Immature natural killer cell (primary cell): ENCODE measurements around the gene EVC2. TPM values are rescaled to one million over a fixed set of nuclear protein-coding genes. Genes with fewer than 3 reads are reported as not detected.

Experiments used
- DNase-seq, 3 donors: peaks; one replicate each; pipeline ENCODE4 v3.0.0; 2022; ENCODE audit warnings: mixed read lengths in 1 of 3
- H3K27ac Mint-ChIP-seq, 6 donors: one replicate each; pipeline ENCODE4 v1.8.0; 2020; ENCODE audit warnings: mixed read lengths in 6 of 6, mild to moderate bottlenecking in 5 of 6, inconsistent platforms in 4 of 6, moderate library complexity in 3 of 6
- H3K27me3 Mint-ChIP-seq, 3 donors: one replicate each; pipeline ENCODE4 v1.8.0; 2020 to 2021; ENCODE audit warnings: low read depth in 3 of 3, mild to moderate bottlenecking in 3 of 3, mixed read lengths in 3 of 3, moderate library complexity in 3 of 3, inconsistent platforms in 1 of 3
- H3K36me3 Mint-ChIP-seq, 3 donors: one replicate each; pipeline ENCODE4 v1.8.0; 2020; ENCODE audit warnings: mixed read lengths in 3 of 3, inconsistent platforms in 2 of 3, mild to moderate bottlenecking in 2 of 3
- H3K4me1 Mint-ChIP-seq, 2 donors: one replicate each; pipeline ENCODE4 v1.8.0; 2020; ENCODE audit warnings: inconsistent platforms in 2 of 2, mild to moderate bottlenecking in 2 of 2, mixed read lengths in 2 of 2, moderate library complexity in 1 of 2
- H3K4me3 Mint-ChIP-seq, 5 donors: one replicate each; pipeline ENCODE4 v1.8.0; 2020; ENCODE audit warnings: mild to moderate bottlenecking in 5 of 5, mixed read lengths in 5 of 5, inconsistent platforms in 3 of 5, moderate library complexity in 3 of 5
- H3K9me3 Mint-ChIP-seq, 6 donors: one replicate each; pipeline ENCODE4 v1.8.0; 2020; ENCODE audit warnings: mild to moderate bottlenecking in 6 of 6, mixed read lengths in 6 of 6, inconsistent platforms in 4 of 6, moderate library complexity in 3 of 6
- polyA plus RNA-seq, 3 donors: library from polyadenylated mRNA; unstranded; fragments of 300-500 nt; fragmentation: Illumina TruSeq; gene quantifications; one replicate each; pipeline ENCODE4 v1.2.3, GENCODE V29; 2021

Gene EVC2
- polyA plus RNA-seq, 3 donors from 2014 or later, result not detected

DNA sequence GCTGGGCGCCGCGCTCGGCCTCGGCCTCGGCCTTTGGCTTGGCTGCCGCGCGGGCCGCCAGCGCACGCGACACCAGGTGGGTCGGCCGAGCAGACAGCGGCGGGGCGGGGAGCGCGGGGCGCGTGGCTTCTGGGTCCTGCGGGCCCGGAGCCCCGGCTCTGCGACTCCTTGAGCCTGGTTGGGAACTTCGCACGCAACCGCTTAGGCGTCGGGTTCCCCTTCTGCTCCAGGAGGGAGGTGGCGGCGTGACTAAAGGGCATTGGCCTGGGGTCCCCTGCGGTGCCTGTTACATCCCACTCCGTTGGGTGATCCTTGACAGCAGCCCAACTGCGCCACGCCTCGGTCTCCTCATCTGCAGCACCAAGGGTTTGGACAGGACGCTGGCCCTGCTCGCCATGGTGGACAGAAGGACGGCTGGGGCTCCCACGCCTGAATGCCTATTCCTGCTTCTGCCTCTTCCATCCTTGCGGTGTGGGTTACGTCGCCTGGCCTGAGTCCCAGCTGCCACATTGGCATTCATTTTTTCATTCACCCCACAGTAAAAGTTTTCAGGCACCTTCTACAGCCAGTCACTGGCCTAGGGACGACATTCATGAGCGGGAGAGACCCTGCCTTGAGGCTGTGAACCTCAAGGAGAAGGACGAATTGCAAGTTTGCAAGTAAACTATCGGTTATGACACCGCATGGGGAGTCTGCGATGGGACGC is 3.3 kb upstream of the EVC2 start:
- peaks cover 0 to 2% of the 10 kb centered on the region in 2 donors for H3K4me1 Mint-ChIP-seq
- peaks cover 7 to 29% (median 16%) of the 10 kb centered on the region in 3 donors for H3K27me3 Mint-ChIP-seq
- peaks cover 7 to 16% (median 8%) of the 10 kb centered on the region in 6 donors for H3K9me3 Mint-ChIP-seq
- peaks cover 0 to 3% (median 0%) of the 10 kb centered on the region in 3 donors for H3K36me3 Mint-ChIP-seq
- no peak for DNase-seq
- no peak overlapping the region for H3K27ac Mint-ChIP-seq
- peak overlapping the region in 1 of 5 donors; percentile 47 for H3K4me3 Mint-ChIP-seq

DNA sequence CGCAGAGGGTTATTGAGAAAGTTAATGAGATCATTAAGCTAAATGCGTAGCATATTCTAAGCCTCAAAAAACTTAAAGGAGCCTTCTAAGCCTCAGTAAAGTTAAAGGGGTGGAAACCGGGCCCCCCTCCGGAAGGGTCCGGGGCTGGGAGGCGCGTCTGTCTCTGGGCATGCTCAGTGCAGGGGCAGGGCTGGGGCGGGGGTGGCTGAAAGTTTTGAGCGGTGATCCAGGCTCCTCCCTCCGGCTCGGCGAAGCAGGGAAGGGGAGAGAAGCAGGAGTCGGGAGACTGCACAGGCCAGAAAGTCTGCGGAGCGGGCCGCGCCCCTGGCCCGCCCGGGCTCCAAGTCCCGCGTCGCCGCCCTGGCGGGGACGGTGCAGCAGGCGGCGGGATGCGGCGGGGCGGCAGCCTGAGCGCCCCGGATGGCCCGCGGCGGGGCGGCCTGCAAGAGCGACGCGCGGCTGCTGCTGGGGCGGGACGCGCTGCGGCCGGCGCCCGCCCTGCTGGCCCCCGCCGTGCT is 2.7 kb upstream of the EVC2 start, which contains the start of gene EVC:
Gene EVC, plus strand, starts transcription at position 241 of the 518 bp plus-strand sequence. Its CDS starts 180 bp downstream, at position 421.
- Mint-ChIP-seq H3K4me3 (peak within 1 kb of the TSS in 4 of 5 donors; percentile 34 to 67 (median 54)), H3K9me3 (peaks cover 7 to 9% (median 7%) of the 10 kb centered on the region in 6 donors), H3K27ac (no peak within 1 kb of the TSS), H3K4me1 (peaks cover 0 to 2% of the 10 kb centered on the region in 2 donors), H3K36me3 (peaks cover 0 to 3% (median 0%) of the 10 kb centered on the region in 3 donors), H3K27me3 (peaks cover 9 to 33% (median 16%) of the 10 kb centered on the region in 3 donors)
- no peak for DNase-seq

DNA sequence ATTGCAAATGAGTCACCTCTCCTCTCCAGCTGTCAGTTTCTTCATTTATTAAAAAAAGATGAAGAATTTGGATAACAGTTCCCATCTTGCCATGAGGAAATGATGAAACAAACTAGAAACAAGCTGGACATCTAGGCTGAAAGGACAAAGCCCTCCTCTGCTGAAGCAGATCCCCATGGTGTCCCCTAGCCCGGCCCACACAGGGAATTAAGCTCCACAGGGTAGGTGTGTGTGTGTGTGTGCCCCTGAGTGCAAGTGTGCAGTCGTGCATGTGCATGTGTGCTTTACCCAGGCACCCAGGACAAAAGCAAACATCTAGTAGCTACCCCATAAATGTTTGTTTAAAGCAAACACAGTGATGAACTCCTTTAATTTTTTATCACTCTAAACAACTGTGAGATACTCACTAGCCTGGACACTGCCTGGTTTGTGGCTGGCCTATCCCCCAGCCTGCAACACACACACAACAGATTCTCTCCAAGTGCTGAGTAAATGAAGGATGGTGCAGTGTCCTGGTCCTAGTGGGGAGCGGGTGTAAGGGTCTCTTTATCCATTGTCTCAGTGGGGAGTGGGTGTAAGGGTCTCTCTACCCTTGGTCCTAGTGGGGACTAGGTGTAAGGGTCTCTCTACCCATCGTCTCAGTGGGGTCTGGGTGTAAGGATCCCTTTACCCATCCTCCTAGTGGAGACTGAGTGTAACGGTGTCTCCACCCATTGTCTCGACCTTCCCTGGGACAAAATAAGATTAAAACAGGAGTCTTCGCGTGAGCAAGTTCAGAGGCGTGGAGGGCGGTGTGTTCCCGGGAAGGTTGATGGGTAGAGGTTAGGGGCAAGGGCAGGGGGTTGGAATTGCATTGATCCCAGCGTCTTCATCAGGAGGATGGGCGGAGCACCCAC is 2.0 kb upstream of the EVC2 start:
- Mint-ChIP-seq H3K4me1 (peaks cover 0 to 2% of the 10 kb centered on the region in 2 donors), H3K27me3 (peaks cover 9 to 33% (median 16%) of the 10 kb centered on the region in 3 donors), H3K9me3 (peaks cover 5 to 7% (median 5%) of the 10 kb centered on the region in 6 donors), H3K36me3 (peaks cover 0 to 3% (median 0%) of the 10 kb centered on the region in 3 donors), H3K27ac (no peak overlapping the region), H3K4me3 (peak overlapping the region in 4 of 5 donors; percentile 34 to 67 (median 54))
- DNase-seq, result no peak

DNA sequence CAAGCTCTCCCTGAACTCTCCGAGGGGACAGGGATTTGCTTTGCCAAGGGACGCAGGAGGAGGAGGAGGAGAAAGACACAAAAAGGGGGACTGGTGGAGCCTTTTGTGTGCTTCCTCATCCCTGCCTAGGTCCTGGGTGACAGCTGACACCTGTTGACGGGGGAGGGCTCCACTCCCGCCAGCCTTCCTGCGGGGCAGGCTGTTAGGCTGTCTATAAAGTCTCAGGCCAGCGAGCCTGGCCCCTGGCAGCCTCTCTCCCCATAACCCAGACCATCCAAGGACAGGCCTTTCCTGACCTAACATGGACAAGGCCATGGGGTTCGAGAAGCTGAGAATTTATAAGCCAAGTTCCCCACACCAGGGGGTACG is 832 bp upstream of the EVC2 start:
- Mint-ChIP-seq H3K4me3 (no peak overlapping the region), H3K27ac (no peak overlapping the region), H3K9me3 (peaks cover 0 to 2% (median 0%) of the 10 kb centered on the region in 6 donors), H3K4me1 (peaks cover 0 to 2% of the 10 kb centered on the region in 2 donors), H3K27me3 (peaks cover 9 to 30% (median 13%) of the 10 kb centered on the region in 3 donors), H3K36me3 (peaks cover 0 to 3% (median 0%) of the 10 kb centered on the region in 3 donors)
- no peak for DNase-seq

DNA sequence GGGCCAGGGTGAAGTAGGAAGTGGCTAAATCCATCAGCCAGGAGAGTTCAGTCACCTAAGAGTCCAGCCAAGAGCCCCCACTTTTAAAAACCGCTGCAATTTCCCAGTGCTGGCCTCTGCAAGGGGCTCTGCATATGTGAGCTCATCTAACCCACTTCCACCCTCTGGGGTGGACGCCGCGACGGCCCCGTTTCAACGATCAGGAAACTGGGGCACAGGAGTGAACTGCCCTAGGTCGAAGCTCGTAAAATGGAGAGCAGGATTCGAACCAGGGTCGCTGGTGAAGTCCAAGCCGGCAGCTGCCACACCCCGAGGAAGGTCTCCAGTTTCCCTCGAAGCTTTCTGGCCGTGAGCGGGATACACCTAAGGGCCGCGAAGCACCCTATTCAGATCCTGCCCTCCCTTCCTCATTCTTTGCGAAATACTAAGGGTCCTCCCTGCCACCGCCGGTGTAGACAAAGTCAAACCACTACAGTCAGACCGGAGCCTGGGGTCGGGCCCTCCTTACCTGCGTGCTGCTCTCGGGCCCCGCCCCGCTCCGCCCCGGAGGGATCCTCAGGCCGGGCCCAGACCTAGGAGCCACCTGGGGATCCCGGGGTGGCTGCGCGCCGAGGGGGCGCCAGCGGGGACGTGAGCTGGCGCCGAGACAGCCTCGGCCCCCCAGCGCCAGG is 446 bp downstream of the EVC2 start:
- no peak overlapping the region for H3K27ac Mint-ChIP-seq
- H3K9me3 Mint-ChIP-seq, result no peaks in the 10 kb centered on the region

DNA sequence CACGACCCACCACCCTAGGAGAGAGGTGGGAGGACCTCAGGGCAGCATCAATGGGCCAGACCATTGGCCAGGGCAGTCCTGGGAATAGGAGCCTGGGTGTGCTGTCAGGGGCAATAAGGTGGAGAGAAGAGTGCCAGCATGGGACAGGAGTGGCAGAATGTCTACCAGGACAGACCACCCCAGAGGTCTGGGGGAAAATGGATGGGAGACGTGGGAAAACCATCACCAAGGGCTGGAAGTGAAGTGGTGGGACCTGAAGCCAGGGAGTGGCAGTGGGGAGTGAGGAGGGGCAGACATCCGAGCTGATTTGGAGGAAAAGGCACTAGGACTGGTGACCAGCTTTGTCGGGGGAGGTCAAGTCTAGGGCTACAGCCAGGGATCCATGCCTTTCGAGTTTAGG is 993 bp downstream of the EVC2 start:
- H3K27me3 Mint-ChIP-seq, result peaks cover 6 to 29% (median 7%) of the 10 kb centered on the region in 3 donors
- H3K9me3 Mint-ChIP-seq, result no peaks in the 10 kb centered on the region
- no peak for DNase-seq
- H3K27ac Mint-ChIP-seq, result no peak overlapping the region
- peaks cover 0 to 3% (median 0%) of the 10 kb centered on the region in 3 donors for H3K36me3 Mint-ChIP-seq
- H3K4me1 Mint-ChIP-seq, result peaks cover 0 to 2% of the 10 kb centered on the region in 2 donors
- H3K4me3 Mint-ChIP-seq, result peak overlapping the region in 2 of 5 donors; percentile 31 to 48

More for the DNA sequence above, 446 bp downstream of the EVC2 start:
- no peak for DNase-seq
- Mint-ChIP-seq H3K36me3 (peaks cover 0 to 3% (median 0%) of the 10 kb centered on the region in 3 donors), H3K4me3 (peak overlapping the region in 3 of 5 donors; percentile 17 to 48 (median 31)), H3K4me1 (peaks cover 0 to 2% of the 10 kb centered on the region in 2 donors), H3K27me3 (peaks cover 7 to 32% (median 11%) of the 10 kb centered on the region in 3 donors)

DNA sequence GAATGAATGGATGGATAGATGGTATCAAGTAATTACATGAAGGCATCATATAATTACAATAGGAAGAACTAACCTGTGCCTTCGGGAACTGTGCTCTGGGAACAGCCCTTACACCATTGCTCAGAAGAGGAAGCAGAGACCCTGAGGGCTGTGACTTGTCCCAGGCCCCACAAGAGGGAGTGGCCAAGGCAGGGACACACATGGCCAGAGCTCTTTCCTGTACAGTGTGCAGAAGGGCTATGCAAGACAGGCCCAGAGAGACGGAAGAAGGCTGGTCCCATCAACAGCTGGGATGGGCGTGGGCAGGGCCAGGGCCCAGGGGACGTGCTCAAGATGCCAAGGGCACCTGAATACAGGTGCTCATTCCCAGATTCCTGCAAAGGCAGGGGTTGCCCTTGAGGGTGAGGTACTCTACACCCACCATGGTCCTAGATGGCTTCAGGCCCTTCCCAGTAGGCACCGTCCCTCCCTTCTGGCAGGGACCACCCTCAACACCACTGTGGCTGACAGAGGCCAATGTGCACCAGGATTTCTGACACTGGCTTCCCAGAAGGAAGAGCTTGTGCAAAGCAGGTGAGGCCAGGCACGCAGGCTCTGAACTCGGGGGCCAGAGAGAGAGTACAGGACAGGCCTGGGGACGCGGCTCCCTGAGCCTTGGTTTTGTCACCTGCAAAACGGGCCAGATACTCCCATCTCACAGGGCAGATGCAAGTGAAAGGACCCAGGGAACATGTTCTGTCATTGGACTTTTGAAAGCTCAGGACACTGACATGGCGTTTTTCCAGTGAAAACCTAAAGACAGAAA is 1.7 kb downstream of the EVC2 start:
- Mint-ChIP-seq H3K27ac (no peak overlapping the region), H3K9me3 (no peaks in the 10 kb centered on the region), H3K27me3 (peaks cover 6 to 28% (median 7%) of the 10 kb centered on the region in 3 donors), H3K36me3 (peaks cover 0 to 3% (median 0%) of the 10 kb centered on the region in 3 donors), H3K4me3 (peak overlapping the region in 1 of 5 donors; percentile 9), H3K4me1 (peaks cover 0 to 2% of the 10 kb centered on the region in 2 donors)
- DNase-seq, result no peak

DNA sequence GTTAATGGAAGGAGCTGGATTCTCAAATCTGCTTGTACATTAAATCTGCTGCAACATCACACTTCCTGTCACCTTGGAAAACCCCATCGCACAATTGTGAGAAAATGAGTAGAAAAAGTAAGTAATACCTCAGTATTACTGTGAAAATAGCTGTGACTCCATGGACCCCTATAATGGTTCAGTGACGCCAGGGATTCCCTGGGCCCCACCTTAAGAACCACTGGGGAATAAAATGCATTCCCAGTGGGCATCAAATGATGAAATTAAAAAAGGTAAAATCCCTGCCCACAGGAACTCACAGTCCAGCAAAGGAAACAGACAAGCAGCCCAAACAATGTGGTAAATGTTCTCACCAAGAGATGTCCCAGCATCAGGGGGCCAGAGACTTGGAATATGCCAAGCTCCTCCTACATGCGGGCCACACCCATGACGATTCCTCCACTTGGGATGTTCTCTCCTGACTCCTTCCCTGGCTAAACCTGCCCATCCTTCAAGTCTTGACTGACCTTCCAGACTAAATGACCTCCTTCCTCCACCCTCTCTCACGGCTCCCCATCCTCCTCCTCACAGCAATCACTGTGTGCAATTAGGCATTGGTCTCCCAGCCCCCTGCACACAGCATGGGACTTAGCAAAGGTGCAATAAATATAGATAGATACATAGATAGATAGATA is 2.6 kb downstream of the EVC2 start:
- Mint-ChIP-seq H3K27me3 (peaks cover 6 to 28% (median 9%) of the 10 kb centered on the region in 3 donors), H3K27ac (no peak overlapping the region), H3K4me3 (no peak overlapping the region), H3K4me1 (peaks cover 0 to 2% of the 10 kb centered on the region in 2 donors), H3K36me3 (peaks cover 0 to 3% (median 0%) of the 10 kb centered on the region in 3 donors), H3K9me3 (peaks cover 0 to 2% (median 0%) of the 10 kb centered on the region in 6 donors)
- no peak for DNase-seq

DNA sequence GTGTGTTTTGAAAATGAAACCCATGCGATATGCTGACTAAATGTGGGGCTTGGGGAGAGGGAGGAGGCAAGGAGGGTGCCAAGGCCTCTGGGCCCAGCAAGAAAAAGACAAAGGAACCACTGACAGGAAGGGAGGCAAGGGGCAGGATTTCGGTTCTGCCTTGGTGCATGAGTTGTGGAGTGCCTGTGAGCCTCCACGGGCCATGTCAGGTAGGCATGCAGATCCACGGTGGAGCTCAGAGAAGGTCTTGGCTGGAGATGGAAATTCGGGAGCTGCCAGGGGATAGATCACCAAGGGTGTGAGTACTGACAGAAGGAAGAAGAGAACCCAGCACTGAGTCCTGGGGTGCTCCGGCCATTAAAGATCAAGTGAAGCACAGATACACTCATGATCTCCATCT is 4.1 kb downstream of the EVC2 start:
- Mint-ChIP-seq H3K36me3 (no peaks in the 10 kb centered on the region), H3K4me1 (no peaks in the 10 kb centered on the region), H3K9me3 (peaks cover 0 to 2% (median 0%) of the 10 kb centered on the region in 6 donors), H3K27ac (no peak overlapping the region), H3K27me3 (peaks cover 2 to 18% (median 7%) of the 10 kb centered on the region in 3 donors), H3K4me3 (no peak overlapping the region)
- no peak for DNase-seq

DNA sequence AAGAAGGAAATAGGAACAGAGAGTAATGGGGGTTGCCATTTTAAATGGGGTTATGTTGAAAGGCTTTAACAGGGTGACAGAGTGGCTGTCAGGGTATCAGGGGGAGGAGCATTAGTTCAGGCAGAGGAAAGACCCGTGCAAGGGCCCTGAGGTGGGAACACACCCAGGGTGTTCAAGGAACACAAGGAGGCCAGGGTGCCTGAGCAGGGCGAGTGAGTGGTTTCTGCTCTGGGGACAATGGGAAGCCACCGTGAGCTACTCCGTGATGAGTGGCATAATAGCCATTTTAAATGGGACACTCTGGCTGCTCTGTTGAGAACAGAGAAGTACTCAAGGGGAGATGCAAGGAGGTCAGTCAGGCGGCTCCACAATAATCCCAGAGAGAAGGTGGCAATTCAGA is 4.5 kb downstream of the EVC2 start:
- peaks cover 2 to 15% (median 7%) of the 10 kb centered on the region in 3 donors for H3K27me3 Mint-ChIP-seq
- H3K9me3 Mint-ChIP-seq, result peaks cover 0 to 2% (median 0%) of the 10 kb centered on the region in 6 donors
- no peak overlapping the region for H3K4me3 Mint-ChIP-seq
- H3K4me1 Mint-ChIP-seq, result no peaks in the 10 kb centered on the region
- DNase-seq, result no peak
- H3K27ac Mint-ChIP-seq, result no peak overlapping the region
- H3K36me3 Mint-ChIP-seq, result no peaks in the 10 kb centered on the region

DNA sequence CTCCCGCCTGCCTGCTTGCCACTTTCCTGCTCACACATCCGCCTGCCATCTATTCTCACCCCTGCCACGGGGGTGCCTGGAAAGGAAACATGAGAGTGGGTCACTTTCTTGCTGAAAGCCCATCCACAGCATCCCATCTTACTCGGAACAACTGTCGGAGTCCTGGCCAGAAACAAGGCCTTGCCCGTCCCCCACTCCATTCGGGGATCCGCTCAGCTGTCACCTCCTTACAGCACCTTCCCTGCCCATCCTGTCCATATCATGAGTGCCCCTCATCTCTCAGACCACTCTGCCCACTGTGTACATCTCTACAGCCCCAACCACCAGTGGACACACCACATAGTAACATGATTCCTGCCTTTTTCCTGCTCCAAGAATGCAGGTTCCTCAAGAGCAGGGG is 6.4 kb downstream of the EVC2 start:
- Mint-ChIP-seq H3K4me3 (no peak overlapping the region), H3K27ac (no peak overlapping the region), H3K36me3 (no peaks in the 10 kb centered on the region), H3K4me1 (no peaks in the 10 kb centered on the region), H3K9me3 (peaks cover 0 to 2% (median 0%) of the 10 kb centered on the region in 6 donors), H3K27me3 (peaks cover 0 to 10% (median 4%) of the 10 kb centered on the region in 3 donors)
- DNase-seq, result no peak

DNA sequence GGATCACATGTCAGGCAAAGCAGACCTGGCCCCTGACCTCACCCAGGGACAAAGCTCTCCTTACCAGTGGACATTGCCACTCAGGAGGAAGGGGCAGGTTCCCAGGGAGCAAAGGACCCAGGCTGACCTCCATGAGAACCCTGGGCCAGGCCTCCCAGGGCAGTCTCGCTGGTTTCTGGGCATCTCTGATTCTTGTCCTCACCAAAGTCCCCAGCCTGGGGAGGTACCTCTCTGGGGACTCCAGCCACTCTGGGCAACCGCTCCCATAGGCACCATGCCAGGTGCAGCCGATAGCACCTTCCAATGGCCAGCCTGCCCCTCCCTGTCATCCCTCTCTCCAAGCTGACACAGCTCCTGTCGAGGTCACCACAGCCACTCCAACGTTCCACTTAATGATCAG is 7.9 kb downstream of the EVC2 start:
- Mint-ChIP-seq H3K27me3 (peaks cover 1 to 7% (median 2%) of the 10 kb centered on the region in 3 donors), H3K36me3 (no peaks in the 10 kb centered on the region), H3K9me3 (peaks cover 0 to 2% (median 0%) of the 10 kb centered on the region in 6 donors), H3K4me3 (no peak overlapping the region), H3K4me1 (no peaks in the 10 kb centered on the region), H3K27ac (no peak overlapping the region)
- DNase-seq, result no peak
